ENCODE data around the gene ZNF407.

ZNF407 gene

DNA sequence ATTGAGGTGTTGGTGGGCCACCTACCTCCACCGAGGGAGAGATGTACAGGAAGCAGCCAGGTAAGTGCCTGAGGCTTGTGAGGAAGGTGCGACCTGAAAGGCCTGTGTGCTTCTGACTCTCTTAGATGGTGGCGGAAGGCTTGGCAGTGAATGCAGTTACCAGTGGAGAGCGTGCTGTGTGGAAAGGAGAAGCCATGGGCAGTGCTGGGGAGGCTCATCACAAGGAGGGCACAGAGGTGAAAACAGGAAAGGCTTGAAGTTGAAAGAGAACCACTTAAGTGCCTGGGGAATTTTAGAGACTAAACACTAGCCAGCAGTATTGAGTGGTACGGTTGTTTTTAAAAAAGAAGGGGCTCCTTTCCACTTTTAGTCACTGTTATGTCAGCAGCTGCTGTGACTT lies 130.9 kb downstream of the ZNF407 start:
- no peak for DNase-seq (ENCODE audit: low read depth)

DNA sequence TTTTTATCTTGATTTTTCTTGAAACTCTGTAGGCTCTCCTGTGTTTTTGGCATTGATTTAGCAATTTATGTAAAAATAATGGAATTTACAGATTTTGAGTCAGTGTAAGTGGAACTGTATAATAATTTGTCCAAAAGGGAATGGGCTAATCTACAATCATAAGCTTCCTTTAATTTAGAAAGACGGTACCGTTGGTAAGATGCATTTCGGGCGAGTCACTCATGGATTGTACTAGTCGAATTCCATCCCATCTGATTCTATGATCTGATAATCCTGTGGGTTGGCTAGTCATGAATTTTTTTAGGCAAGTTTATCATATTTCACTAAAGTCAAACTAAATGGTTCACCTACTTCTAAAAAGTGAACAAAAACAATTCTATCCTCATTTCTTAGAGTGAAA lies 133.4 kb downstream of the ZNF407 start:
- no peak for DNase-seq (ENCODE audit: low read depth)

DNA sequence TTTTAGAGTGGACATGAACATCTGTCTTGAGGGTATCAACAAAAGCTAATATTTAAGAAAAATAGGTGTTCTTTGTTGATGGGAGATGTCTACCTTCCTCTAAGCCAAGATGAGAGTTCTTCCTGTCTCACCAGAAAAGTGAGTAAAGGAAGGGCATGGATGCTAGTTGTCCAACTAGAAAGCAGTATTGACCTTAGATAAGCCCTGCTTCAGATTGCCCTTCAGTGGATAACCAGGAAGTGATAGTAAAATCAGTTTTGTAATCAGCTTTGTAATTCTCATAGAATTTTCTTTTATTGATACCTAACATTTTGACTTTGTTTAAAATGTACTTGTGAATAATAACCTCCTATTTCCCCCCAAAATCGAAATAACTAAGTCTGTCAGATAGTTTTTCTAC lies 134.7 kb downstream of the ZNF407 start:
- no peak for DNase-seq (ENCODE audit: low read depth)

DNA sequence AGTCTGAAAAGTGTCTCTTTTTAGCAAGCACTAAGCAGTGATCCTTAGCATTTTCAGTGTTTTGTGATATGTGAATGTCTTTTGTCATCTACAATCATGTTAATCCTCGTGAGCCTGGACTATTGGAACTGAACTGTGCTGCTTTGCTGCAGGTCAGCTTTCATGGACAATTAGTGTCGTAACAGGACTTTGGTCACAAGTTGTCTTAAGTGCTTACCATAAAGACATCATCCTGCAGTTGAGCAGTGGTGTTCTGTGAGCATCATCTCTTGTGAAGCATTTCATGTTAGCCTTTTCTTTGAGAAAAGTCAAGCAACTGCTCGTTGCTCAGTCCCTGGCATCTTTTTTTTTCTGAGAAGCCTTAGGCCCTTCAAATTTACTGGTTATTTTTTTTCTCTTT lies 135.9 kb downstream of the ZNF407 start:
- no peak for DNase-seq (ENCODE audit: low read depth)

DNA sequence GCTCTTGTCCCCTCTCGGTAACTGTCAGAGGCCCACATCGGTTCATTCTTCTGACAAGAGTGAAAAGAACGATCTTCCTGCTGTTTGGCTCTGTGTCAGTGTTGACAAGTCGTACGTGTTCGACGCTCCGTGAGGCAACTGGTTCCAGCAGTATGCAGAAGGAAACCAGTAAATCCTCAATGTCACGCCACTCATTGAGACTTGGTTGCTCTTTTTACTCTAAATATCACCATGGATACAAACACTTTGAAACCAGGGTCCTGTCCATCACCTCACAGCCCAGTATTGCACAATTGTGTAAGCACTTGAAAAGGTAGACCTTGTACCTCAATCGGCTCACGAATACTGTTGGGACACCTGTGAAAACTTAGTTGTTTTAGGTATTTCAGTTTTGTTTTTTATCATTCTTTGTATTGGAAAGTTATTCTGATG lies 136.4 kb downstream of the ZNF407 start:
- no peak for DNase-seq (ENCODE audit: low read depth)

DNA sequence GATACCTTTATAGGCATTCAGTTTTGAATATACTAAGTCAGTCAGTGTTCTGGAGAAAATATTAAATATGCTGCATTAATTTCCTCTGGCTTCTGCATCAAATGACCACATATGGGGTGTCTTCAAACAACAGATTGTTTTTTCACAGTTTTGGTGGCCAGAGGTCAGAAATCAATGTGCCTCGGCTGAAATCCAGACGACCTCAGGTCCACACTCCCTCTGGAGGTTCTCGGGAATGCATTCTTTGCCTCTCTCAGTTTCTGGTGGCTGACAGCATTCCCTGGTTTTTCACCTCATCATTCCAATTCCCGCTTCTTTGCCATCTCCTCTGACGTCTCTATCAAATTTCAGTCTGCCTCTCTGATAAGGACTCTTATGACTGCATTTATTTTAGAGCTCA lies 142.3 kb downstream of the ZNF407 start:
- DNase-seq (ENCODE audit: low read depth): no peak

DNA sequence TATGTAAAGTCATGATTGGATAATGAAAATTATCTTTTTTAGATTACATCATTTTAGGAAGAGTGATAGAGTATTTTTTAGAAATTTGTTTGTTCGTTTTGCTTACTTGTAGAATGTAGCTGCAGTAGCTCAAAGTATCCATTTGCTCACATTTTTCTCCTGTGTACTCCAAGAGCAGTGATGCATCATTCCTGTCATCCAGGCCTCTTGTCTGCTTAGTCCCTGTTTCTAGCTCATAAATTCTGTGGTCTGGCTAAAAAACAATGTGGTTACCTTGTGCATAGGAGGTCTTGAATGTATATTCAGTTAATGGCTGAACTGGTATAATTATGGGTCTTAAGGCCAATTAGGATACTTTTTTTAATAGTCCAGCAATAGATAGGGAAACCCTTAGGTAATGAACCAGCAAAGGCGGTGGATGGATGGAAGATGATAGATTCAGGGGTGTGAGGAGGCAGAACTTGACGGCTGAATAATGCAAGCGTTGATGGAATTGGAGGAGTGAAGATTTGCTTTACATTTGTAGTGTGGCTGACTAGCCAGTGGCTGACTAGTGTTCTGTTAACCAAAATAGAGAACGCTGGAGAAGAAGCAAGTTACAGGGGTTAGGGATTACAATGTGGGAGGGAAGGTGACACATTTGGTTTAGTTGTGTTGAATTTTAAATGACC lies 145.0 kb downstream of the ZNF407 start:
- DNase-seq (ENCODE audit: low read depth): no peak

DNA sequence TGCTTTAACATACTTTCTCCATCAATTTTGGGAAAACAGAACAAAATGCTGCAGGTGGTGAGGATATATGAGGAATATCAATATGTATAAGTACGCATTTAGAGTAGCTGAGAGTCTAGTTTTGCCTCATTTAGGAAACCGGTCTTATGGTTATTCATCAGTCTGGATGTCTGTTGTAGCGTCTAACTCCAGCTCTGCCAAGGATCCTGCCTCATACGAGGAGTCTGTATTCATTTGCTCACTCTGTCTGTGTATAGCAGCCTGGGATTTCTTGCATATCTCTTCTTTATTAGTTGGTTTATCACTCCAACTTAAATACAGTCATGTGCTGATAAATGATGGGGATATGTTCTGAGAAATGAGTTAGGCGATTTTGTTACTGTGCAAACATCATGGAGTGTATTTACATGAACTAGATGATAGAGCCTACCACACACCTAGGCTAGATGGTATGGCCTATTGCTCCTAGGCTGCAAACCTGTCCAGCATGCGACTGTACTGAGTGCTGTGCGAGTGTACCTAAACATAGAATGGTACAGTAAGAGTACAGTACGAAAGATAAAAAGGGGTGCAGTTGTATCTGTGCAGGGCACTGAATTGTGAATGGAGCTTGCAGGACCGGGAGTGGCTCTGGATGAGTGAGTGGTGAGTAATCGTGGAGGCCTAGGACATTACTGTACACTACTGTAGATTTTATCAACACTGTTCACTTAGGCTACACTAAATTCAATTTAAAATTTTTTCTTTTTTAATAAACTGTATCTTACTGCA lies 148.1 kb downstream of the ZNF407 start:
- DNase-seq (ENCODE audit: low read depth): no peak

DNA sequence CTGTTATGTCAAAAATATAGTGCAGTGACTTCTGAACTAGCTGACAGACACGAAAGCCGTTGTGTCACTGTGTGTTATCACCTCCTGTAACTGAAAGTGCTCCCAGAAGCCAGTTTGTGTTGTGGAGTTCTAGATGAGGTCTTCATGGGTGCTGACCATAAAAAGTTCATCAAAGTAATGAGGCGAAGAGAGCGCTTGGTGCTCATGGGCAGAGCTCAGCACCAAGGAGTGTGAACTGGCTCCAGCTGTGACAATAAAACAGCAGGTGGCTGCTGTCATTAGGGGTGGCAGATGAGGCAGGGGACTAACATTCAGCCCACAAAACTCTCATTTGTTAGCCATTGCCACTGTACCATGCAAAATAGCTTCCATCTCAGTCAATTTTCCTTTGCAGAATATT lies 151.1 kb downstream of the ZNF407 start:
- no peak for DNase-seq (ENCODE audit: low read depth)

DNA sequence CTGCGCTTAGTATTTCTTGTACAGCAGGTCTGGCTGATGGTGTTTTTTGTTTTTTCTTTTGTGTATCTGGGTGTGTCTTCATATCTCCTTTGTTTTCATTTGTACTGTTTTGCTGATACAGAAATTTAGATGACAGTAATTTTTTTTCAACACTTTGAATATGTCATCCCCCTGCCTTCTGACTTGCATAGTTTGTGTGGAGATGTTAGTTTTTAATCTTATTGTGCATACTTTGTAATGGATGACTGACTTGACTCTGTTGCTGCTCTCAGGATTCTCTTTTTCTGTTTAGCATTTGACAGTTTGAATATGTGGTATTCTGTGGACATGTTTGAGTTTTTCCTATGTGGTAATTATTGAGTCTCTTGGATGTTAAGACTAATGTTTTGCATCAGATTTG lies 161.3 kb downstream of the ZNF407 start:
- DNase-seq (ENCODE audit: low read depth): no peak

DNA sequence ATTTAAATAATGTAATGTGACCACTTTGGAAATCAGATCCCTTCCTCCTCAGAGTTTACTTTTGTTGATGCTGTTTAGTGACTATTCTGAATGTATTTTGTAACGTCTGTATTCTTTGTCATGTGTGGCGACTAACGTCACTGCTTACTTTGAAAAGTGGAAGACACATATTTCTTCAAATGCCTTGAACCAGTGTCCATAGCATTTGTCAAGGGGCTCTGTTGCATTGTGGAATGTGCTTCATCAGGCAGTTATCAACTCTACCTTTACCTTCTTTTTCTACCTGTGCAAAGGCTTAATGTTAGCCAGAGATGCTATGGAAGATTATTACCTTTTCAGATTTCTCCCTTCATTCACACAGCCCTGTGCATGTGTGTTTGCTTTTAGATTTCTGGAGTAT lies 162.4 kb downstream of the ZNF407 start:
- DNase-seq (ENCODE audit: low read depth): no peak

DNA sequence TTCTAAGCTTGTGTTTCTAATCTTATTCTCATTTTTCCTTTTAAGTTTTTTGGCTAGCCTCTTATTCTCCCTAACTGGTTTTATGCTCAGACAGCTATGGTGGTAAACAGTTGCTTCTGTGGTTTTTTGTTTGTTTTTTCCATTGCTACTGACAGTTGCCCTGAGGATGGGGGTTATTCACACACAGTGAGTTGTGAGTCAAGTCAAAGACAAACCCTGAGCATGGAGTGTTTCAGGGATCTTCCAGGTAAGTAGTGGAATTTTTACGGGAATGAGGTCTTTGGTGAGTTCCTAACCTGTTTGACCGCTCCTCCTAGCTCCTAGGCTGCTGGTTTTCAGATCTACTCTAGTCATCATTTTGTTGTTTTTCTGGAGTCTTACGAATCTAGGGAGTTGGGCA lies 162.8 kb downstream of the ZNF407 start:
- no peak for DNase-seq (ENCODE audit: low read depth)

DNA sequence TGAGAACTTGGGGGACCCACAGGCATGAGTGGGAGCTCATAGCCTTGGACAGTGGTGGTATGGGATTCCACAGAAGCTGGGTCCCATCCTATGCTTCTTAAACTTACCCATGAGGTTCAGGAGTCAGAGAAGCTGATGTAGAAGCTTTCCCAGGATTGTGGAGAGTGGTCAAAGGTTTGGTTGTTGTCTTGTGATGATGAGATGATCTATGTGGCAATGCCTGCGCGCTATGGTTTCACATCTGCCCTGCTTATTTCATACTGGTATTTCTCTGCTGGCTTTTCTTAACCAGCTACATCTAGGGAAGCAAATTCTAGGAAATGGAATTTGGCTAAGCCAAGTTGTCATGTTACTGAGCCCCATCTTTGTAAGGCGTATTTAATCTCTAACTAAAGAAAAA lies 168.6 kb downstream of the ZNF407 start:
- no peak for DNase-seq (ENCODE audit: low read depth)

DNA sequence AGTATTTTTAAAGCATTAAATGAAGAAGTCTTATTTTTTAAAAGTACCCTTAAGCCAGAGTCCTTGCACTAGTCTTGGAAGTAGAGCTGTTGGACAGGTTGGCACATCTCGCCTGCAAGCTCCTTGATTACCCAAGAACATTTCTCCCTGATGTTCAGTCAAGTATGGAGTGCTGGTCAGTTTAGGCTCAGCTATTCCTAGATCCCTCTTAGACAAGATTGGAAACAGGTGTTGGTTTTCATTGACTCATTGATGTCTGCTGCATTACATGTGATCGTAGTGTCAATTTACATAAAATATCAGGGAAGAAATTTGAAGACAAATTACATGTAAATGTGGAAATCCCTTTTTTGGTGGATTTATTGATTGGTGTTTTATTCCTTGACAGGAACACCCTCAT lies 170.4 kb downstream of the ZNF407 start:
- DNase-seq (ENCODE audit: low read depth): no peak

DNA sequence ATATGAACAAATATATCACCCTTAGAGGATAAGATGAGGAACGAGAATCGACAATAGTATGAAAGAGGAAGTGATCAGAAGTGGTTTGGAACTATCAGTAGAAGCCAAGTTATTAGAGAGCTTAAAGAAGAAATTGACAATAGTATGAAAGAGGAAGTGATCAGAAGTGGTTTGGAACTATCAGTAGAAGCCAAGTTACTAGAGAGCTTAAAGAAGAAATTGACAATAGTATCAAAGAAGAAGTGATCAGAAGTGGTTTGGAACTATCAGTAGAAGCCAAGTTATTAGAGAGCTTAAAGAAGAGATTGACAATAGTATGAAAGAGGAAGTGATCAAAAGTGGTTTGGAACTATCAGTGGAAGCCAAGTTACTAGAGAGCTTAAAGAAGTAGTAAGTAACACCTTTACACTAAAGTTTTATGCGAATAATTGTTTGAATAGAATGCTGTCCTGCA lies 175.5 kb downstream of the ZNF407 start:
- DNase-seq (ENCODE audit: low read depth): no peak

DNA sequence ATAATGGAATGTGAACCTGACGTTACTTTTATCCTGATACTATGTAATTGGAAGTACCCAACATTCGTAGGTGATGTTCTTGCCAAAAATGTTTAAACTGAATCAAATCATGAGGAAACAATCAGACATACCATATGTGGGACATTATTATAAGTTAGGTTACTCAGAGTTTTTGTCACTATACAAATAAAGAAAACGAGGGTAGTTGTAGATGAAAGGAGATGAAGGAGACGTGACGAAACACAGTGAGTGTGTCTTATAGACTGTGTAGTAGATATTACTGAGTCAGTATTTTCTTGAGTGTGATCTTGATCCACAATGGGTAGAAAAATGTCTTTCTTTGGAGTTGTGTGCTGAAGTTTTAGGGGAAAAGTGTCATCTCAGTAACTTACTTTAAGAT lies 176.8 kb downstream of the ZNF407 start:
- DNase-seq (ENCODE audit: low read depth): no peak

DNA sequence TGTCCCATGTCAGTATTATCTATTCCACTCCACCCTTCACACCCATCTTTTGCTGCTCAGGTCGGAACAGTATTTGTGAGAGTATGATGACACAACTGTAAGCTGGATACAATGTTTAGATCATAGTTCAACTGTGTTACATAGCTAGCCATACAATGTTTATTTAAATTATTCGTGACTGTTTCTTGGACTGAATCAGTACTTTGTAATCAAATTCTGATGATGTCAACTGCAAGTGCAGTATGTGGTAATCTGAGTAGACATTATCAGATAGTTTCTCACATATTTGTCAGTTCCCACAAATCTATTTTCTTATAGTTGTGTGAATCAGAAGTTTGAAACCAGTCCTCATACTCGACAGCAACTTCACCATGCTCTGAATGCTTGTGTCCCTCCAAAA lies 177.6 kb downstream of the ZNF407 start:
- no peak for DNase-seq (ENCODE audit: low read depth)

DNA sequence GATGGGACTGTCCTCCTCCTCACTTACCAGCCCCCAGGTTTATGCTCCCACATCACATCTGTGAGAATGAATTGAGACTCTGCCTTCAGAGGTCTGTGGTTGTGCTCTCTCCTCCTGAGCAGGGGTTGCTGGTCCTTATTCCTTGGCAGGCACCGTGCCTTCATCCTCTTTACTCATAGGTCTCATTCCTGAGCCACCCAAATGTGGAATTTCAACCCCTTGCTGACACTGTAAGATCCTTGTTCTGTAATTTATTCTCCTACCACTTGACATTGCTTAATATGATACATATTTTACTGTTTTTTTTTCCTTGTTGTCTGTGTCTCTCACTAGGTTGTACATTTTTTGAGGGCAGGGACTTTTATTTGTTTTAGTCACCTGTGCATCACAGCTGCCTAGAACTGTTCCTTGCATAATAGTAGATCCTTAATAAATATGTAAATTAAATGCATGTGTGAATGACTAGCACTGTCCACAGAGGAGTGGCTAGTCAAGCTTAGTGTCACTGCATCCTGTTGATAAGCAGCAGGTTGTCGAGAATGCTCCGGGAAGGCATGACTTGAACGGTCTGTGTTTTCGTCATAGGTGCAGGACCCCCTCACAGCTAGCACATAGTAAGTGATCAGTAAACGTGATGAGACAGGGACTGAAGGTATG lies 180.6 kb downstream of the ZNF407 start:
- no peak for DNase-seq (ENCODE audit: low read depth)

DNA sequence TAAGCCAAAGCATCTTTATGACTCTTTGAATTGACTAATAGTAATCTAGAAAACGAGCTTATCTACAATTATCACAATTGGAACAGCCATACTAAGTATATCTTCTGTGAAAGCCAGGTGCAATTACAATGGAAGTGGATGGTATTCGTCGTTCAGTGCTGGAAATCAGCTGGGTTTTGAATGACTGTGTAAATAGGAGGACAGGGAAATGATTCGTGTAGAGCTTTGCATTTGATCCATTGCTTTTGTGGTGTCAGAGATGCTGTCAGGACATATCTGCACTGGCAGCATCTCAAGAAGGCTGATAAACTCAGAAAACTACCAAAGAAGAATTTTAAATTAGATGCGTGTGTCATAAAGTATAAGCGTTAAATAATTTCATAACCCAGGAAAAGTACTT lies 187.1 kb downstream of the ZNF407 start:
- DNase-seq (ENCODE audit: low read depth): no peak

DNA sequence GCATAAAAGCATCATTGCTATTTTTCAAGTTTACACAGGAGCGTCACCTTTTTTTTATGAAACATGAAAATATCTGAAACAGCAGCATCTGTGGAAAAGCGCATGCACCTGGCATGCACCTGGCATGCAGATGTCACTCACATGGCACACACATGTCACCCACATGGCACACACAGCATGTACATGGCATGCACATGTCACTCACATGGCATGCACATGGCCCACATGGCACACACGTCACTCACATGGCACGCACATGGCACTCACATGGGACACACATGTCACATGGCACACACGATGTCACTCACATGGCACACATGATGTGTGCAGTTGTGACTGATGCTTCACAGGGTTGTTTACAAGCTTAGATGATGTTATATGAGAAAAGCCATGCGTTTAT lies 188.0 kb downstream of the ZNF407 start:
- DNase-seq (ENCODE audit: low read depth): no peak

DNA sequence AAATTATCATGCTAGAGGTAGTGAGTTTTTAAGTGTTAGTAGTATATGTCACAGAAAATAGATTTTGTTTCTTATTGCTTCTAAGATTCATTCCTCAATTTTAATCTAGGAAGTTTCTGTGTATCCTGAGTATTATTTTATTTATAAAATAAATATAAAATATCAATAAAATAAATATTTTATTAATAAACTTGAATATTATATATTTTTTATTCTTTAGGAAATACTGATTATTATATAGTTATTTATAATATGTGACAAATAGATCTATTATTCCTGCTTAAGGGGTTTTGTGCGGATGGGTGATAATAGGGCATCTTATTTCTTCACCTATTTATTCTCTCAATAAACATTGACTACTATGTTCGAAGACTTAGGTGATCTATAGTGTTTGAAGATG lies 191.0 kb downstream of the ZNF407 start:
- DNase-seq (ENCODE audit: low read depth): no peak

DNA sequence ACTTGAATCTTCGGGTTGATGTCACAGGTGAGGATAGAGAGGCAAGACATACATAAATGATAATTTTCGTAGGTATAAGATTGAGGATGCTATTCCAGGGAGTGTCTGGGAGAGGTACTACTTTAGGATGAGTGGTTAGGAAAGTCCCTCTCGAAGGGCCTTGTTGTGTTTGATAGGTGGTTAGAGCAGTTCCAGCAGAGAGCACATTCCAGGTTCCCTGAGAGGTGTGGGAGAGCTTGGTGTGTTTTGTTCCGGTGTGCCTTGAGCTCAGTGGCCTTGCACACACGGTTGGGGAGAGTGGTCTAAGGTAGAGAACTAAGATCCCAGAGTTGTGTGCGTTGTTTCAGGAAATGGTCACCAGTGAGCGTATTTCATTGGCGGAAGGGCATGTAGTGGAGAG lies 191.4 kb downstream of the ZNF407 start:
- DNase-seq (ENCODE audit: low read depth): no peak

DNA sequence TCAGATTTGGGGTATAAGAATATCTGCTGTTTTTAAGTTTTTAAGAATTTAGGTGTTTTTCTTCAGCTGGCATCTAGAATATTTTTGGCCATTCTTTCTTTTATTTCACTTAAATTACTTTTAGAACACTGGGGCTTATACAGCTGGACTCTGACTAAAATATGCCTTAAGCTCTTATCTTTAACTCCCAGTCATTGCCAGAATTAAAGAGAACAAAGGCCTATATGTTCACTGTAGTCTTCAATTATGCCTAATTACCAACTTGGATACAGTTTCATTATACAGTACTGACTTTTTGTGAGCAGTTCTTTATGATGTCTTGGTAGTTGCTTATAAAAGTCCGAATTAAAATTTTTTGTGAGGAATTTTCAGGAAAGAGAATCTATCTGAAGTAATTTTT lies 192.8 kb downstream of the ZNF407 start:
- DNase-seq (ENCODE audit: low read depth): no peak
